Measurements from ENCODE around the gene BRSK1.
"Not testable (repeated sequence)": the region's sequence is repeated elsewhere in the genome, so short reads cannot be mapped to it uniquely, and the experiment has no call there.

BRSK1 gene

GRCh38 chr19:55305491-55305890 lies 21.7 kb downstream of the BRSK1 start:
- DNase-seq = peak in 1 of 2 experiments; percentile 44

GRCh38 chr19:55305983-55306562 lies 22.3 kb downstream of the BRSK1 start:
- DNase-seq = no peak

- DNase-seq = no peak
Measured at GRCh38 chr19:55306712-55307111, 22.9 kb downstream of the BRSK1 start.

- no peak for DNase-seq
Measured at GRCh38 chr19:55308281-55308680, 24.5 kb downstream of the BRSK1 start.

GRCh38 chr19:55309448-55309847 lies 25.7 kb downstream of the BRSK1 start:
- DNase-seq = no peak

GRCh38 chr19:55310498-55310897 lies 26.7 kb downstream of the BRSK1 start:
- DNase-seq = no peak

GRCh38 chr19:55311397-55311796 lies 27.6 kb downstream of the BRSK1 start:
- DNase-seq = no peak

- no peak for DNase-seq
Measured at GRCh38 chr19:55311797-55312196, 28.0 kb downstream of the BRSK1 start.

- DNase-seq = no peak
Measured at GRCh38 chr19:55312621-55313512, 29.1 kb downstream of the BRSK1 start.

- no peak for DNase-seq
Measured at GRCh38 chr19:55314396-55314795, 30.6 kb downstream of the BRSK1 start.

- no peak for DNase-seq
Measured at GRCh38 chr19:55315956-55316525, 32.2 kb downstream of the BRSK1 start.

- no peak for DNase-seq
Measured at GRCh38 chr19:55316646-55317045, 32.8 kb downstream of the BRSK1 start.

GRCh38 chr19:55319785-55320184 lies 36.0 kb downstream of the BRSK1 start:
- DNase-seq = peak; percentile 12 to 26

GRCh38 chr19:55320844-55321419 lies 37.1 kb downstream of the BRSK1 start:
- no peak for DNase-seq

GRCh38 chr19:55321466-55322137 lies 37.8 kb downstream of the BRSK1 start:
- DNase-seq = no peak

GRCh38 chr19:55322204-55322885 lies 38.5 kb downstream of the BRSK1 start:
- no peak for DNase-seq

- no peak for DNase-seq
Measured at GRCh38 chr19:55324662-55325061, 40.9 kb downstream of the BRSK1 start.

- no peak for DNase-seq
Measured at GRCh38 chr19:55325172-55325571, 41.4 kb downstream of the BRSK1 start, which contains the start of gene TMEM150B. Gene TMEM150B, minus strand, starts transcription at chr19:55325341. Its CDS starts 4,305 bp downstream, at chr19:55321036.

GRCh38 chr19:55328774-55329318 lies 45.0 kb downstream of the BRSK1 start:
- peak in 1 of 2 experiments; percentile 41 for DNase-seq

- not testable (repeated sequence) for DNase-seq
Measured at GRCh38 chr19:55329791-55330190, 46.0 kb downstream of the BRSK1 start.

- DNase-seq = no peak
Measured at GRCh38 chr19:55333870-55334269, 50.1 kb downstream of the BRSK1 start.

- no peak for DNase-seq
Measured at GRCh38 chr19:55336101-55336500, 52.3 kb downstream of the BRSK1 start.
